D721Med (cell line): Measurements from ENCODE around the gene GCAT.

Experiments used
- DNase-seq: peaks from one replicate; pipeline ENCODE4 v3.0.0; 2011; ENCODE audit warnings: low spot score; ENCODE audit not compliant: insufficient read length
- FAIRE-seq: peaks from 2 replicates; lab custom pipeline; 2011; peaks lifted over from hg19 to GRCh38; lab: Jason Lieb, UNC
- CTCF ChIP-seq: IDR thresholded peaks from 2 replicates; pipeline ENCODE4 v1.5.1; 2012; ENCODE audit warnings: mild to moderate bottlenecking, control low read depth; ENCODE audit not compliant: insufficient read depth; ENCODE audit errors: missing control alignments

Gene GCAT

GRCh38 chr22:37820350-37820749 is 12.6 kb downstream of the GCAT start:
- peak; percentile 5 for DNase-seq
- no peak for TF ChIP-seq CTCF
- no peak for FAIRE-seq

- DNase-seq, result peak; percentile 5
- FAIRE-seq, result no peak
These were observed 14.5 kb downstream of the GCAT start for GRCh38 chr22:37822079-37822833.

GRCh38 chr22:37823134-37823985 is 15.6 kb downstream of the GCAT start, which contains the start of gene GALR3:
GALR3 (plus strand) TSS chr22:37823382; CDS start chr22:37823407, 25 bp downstream.
- no peak for TF ChIP-seq CTCF
- DNase-seq (no peak), FAIRE-seq (no peak)

More at GRCh38 chr22:37822079-37822833, 14.5 kb downstream of the GCAT start:
- no peak for TF ChIP-seq CTCF

GRCh38 chr22:37824674-37825641 is 17.2 kb downstream of the GCAT start:
- DNase-seq (no peak), FAIRE-seq (no peak)
- no peak for TF ChIP-seq CTCF

GRCh38 chr22:37827056-37827455 is 19.3 kb downstream of the GCAT start:
- no peak for TF ChIP-seq CTCF
- no peak for FAIRE-seq
- DNase-seq, result no peak

GRCh38 chr22:37830093-37830842 is 22.5 kb downstream of the GCAT start:
- no peak for DNase-seq
- FAIRE-seq, result no peak
- TF ChIP-seq CTCF, result no peak
